Measurements from ENCODE around the gene POGZ. TPM values are rescaled to one million over a fixed set of nuclear protein-coding genes. Genes with fewer than 3 reads are reported as not detected.

POGZ gene
- total RNA-seq, 1 donor from 2014 or later: 146 TPM

DNA sequence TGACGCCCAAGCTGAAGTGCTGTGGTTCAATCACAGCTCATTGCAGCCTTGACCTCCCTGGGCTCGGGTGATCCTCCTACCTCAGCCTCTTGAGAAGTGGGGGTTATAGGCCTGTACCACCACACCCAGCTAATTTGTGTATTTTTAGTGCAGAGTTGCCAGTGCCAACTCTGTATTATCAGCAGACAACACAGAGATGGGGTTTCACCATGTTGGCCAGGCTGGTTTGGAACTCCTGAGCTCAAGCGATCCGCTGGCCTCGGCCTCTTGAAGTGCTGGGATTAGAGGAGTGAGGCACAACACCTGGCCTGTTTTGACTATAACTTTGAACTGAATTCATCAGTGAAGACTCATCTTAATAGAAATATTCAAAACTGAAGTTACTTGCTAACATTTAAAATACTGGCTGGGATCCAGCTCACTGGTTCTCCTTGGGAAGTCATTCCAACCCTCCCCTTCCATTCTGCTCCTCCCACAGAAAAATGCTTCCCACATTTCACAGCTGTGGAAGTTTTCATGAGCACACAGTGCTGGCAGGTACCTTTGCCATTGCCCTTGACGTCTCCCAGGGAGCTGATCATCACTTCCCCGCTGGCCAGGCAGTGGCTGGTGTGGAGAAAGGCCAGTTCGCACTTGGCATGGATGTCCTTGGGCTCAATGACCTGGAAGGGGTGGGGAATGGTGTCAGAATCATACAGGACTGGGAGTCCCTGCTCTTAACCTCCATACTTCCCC, 91.5 kb downstream of the POGZ start:
- no peak for DNase-seq
- peaks cover 2% of the 10 kb centered on the region for H3K4me1 Mint-ChIP-seq (ENCODE audit: low read depth, unreplicated experiment)
- H3K4me3 Mint-ChIP-seq (ENCODE audit: unreplicated experiment): no peak overlapping the region
- H3K27me3 Mint-ChIP-seq (ENCODE audit: unreplicated experiment): peaks cover 3% of the 10 kb centered on the region
- TF ChIP-seq, protein P1, sequence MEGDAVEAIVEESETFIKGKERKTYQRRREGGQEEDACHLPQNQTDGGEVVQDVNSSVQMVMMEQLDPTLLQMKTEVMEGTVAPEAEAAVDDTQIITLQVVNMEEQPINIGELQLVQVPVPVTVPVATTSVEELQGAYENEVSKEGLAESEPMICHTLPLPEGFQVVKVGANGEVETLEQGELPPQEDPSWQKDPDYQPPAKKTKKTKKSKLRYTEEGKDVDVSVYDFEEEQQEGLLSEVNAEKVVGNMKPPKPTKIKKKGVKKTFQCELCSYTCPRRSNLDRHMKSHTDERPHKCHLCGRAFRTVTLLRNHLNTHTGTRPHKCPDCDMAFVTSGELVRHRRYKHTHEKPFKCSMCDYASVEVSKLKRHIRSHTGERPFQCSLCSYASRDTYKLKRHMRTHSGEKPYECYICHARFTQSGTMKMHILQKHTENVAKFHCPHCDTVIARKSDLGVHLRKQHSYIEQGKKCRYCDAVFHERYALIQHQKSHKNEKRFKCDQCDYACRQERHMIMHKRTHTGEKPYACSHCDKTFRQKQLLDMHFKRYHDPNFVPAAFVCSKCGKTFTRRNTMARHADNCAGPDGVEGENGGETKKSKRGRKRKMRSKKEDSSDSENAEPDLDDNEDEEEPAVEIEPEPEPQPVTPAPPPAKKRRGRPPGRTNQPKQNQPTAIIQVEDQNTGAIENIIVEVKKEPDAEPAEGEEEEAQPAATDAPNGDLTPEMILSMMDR (IDR thresholded peaks at IDR 0.05; ENCODE audit: partially characterized antibody, unreplicated experiment): no peak
- no peak overlapping the region for H3K27ac Mint-ChIP-seq (ENCODE audit: unreplicated experiment)
- peaks cover 15% of the 10 kb centered on the region for H3K36me3 Mint-ChIP-seq (ENCODE audit: unreplicated experiment)
- H3K9me3 Mint-ChIP-seq (ENCODE audit: unreplicated experiment): peaks cover 6% of the 10 kb centered on the region

- no peak overlapping the region for H3K4me3 Mint-ChIP-seq (ENCODE audit: unreplicated experiment)
- peaks cover 7% of the 10 kb centered on the region for H3K27me3 Mint-ChIP-seq (ENCODE audit: unreplicated experiment)
- TF ChIP-seq, protein P1 (IDR thresholded peaks at IDR 0.05; ENCODE audit: partially characterized antibody, unreplicated experiment): no peak
- peaks cover 12% of the 10 kb centered on the region for H3K9me3 Mint-ChIP-seq (ENCODE audit: unreplicated experiment)
- H3K36me3 Mint-ChIP-seq (ENCODE audit: unreplicated experiment): peaks cover 30% of the 10 kb centered on the region
- no peak for DNase-seq
- no peaks in the 10 kb centered on the region for H3K4me1 Mint-ChIP-seq (ENCODE audit: low read depth, unreplicated experiment)
- H3K27ac Mint-ChIP-seq (ENCODE audit: unreplicated experiment): no peak overlapping the region
These were observed 94.3 kb downstream of the POGZ start for GRCh38 chr1:151364996-151365395.

GRCh38 chr1:151362308-151363155, 96.8 kb downstream of the POGZ start:
- Mint-ChIP-seq H3K4me1 (ENCODE audit: low read depth, unreplicated experiment) (no peaks in the 10 kb centered on the region), H3K9me3 (ENCODE audit: unreplicated experiment) (peaks cover 13% of the 10 kb centered on the region), H3K4me3 (ENCODE audit: unreplicated experiment) (no peak overlapping the region), H3K27me3 (ENCODE audit: unreplicated experiment) (peaks cover 7% of the 10 kb centered on the region), H3K27ac (ENCODE audit: unreplicated experiment) (no peak overlapping the region), H3K36me3 (ENCODE audit: unreplicated experiment) (peaks cover 30% of the 10 kb centered on the region)
- DNase-seq: no peak
- TF ChIP-seq, protein P1 (IDR thresholded peaks at IDR 0.05; ENCODE audit: partially characterized antibody, unreplicated experiment): no peak

GRCh38 chr1:151361883-151362282, 97.4 kb downstream of the POGZ start:
- peaks cover 30% of the 10 kb centered on the region for H3K36me3 Mint-ChIP-seq (ENCODE audit: unreplicated experiment)

More at GRCh38 chr1:151361883-151362282, 97.4 kb downstream of the POGZ start:
- DNase-seq: no peak
- H3K4me3 Mint-ChIP-seq (ENCODE audit: unreplicated experiment): no peak overlapping the region
- no peak overlapping the region for H3K27ac Mint-ChIP-seq (ENCODE audit: unreplicated experiment)
- H3K27me3 Mint-ChIP-seq (ENCODE audit: unreplicated experiment): peaks cover 7% of the 10 kb centered on the region
- TF ChIP-seq, protein P1 (IDR thresholded peaks at IDR 0.05; ENCODE audit: partially characterized antibody, unreplicated experiment): no peak
- peaks cover 13% of the 10 kb centered on the region for H3K9me3 Mint-ChIP-seq (ENCODE audit: unreplicated experiment)
- no peaks in the 10 kb centered on the region for H3K4me1 Mint-ChIP-seq (ENCODE audit: low read depth, unreplicated experiment)
